AG09309 (cell line): Measurements from ENCODE around the gene EID3.

Experiments used
- DNase-seq: peaks from one replicate; pipeline ENCODE4 v3.0.0-alpha.2; 2010; ENCODE audit warnings: low read depth
- H3K4me3 ChIP-seq: 2 replicates; pipeline ENCODE4 v1.5.1; 2011; ENCODE audit warnings: mild to moderate bottlenecking, low read depth, low read length, moderate library complexity; ENCODE audit not compliant: control insufficient read depth
- TF ChIP-seq, protein P1 (sequence below): IDR thresholded peaks from 2 replicates; pipeline ENCODE4 v1.5.1; 2011; ENCODE audit warnings: mild to moderate bottlenecking, low read depth, low read length, inconsistent platforms; ENCODE audit not compliant: insufficient read depth, control insufficient read depth; ENCODE audit errors: missing control alignments

EID3 gene

DNA sequence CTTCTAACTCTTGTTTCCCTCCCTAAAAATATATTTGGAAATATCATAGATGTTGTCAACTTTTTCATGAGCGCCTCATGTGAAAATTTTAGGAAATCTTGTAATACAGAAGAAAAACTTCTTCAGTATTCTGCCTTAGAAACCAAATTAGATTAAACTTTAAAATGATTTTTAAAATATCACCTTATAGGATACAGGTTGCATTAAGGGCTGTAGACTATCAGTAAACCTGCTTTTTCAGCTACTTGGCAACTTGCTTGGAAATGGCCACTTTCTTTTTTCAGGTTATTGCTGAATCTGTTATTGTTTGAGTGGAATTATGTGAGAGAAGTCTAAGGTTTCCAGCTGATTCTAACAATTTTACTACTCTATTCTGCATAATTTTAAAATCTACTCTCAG, 9.1 kb downstream of the EID3 start:
- TF ChIP-seq, protein P1, sequence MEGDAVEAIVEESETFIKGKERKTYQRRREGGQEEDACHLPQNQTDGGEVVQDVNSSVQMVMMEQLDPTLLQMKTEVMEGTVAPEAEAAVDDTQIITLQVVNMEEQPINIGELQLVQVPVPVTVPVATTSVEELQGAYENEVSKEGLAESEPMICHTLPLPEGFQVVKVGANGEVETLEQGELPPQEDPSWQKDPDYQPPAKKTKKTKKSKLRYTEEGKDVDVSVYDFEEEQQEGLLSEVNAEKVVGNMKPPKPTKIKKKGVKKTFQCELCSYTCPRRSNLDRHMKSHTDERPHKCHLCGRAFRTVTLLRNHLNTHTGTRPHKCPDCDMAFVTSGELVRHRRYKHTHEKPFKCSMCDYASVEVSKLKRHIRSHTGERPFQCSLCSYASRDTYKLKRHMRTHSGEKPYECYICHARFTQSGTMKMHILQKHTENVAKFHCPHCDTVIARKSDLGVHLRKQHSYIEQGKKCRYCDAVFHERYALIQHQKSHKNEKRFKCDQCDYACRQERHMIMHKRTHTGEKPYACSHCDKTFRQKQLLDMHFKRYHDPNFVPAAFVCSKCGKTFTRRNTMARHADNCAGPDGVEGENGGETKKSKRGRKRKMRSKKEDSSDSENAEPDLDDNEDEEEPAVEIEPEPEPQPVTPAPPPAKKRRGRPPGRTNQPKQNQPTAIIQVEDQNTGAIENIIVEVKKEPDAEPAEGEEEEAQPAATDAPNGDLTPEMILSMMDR = no peak
- no peak overlapping the region for H3K4me3 ChIP-seq
- DNase-seq = no peak

DNA sequence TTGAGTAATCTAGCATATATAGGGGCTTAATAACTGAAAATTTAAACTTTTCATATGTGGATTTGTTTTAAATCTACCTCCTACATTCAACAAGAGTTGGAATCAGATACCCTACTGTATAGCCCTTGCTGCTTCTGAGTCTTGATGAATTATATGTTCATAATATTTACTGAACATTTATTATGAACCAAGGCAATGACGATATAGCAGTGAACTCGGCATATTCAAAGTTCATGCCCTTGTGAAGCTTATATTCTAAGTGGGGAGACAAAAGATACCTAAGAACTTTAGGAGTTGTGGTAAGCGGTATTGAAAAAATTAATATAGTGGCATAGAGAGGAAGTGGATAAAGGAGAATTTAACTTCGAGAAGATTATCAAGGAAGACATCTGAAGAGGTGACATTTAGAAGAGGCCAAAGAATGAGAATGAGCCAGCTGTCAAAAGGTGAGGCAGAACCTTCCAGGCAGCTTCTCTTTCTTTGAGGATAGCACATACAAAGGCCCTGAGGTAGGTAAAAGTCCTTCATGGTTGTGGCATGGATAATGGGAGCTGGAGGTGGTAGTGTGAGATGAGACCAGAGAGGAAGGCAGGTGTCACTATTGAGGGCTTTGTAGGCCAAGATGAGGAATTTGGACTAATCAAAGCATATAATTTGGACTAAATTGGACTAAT, 10.2 kb downstream of the EID3 start:
- no peak for DNase-seq
- TF ChIP-seq, protein P1 = no peak
- no peak overlapping the region for H3K4me3 ChIP-seq

DNA sequence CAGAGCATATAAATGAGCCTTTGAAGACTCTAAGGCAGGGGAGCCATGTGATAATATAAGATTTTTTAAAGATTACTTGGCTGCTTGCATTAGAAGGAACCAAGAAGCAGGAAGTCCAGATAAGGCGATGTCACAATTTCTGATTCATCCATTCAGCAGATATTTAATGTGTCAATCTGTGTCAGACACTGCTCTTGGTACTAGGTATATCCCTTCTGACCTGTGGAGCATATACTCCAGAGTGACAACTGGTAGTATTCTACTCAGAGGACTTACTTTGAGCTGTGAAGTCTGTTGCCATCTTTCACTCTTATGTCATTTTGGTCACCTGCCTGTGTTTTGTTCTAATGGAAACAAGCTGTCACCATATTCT, 10.7 kb downstream of the EID3 start:
- TF ChIP-seq, protein P1 = no peak
- H3K4me3 ChIP-seq = no peak overlapping the region
- DNase-seq = no peak

DNA sequence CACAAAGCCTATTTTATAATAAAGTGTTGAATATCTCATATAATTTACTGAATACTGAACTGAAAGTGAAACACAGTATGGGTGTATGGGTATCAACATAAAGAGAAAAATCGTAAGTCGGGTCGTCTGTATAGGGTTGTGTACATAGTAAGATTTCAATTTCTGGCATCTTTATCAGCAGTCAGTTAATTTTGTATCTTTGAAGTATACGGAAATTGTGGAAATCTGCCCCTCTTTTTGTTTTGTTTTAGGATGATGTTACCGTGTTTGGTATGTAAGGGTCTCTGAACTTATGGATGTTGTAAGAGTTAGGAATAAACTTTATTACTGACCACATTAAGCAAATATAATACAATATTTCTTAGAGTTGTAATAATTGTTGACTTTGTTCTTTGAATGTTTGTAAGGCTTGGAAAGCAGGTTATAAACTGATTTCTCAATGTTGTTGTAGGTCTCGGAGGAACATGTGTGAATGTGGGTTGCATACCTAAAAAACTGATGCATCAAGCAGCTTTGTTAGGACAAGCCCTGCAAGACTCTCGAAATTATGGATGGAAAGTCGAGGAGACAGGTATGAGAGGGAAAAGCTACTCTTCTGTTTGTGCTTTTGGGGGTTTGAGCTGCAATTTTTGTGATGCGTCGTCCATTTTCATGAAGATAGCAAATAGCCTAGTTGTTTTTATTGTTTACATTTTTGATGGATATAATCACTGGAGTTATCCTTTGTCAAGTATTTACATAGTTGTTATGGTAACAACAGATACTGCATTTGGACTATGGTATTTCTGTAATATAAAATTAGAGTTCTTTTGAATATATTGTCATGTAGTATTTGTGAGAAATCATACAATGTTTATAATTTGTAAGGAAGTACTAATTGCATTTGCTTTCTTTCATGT, 12.0 kb downstream of the EID3 start:
- no peak overlapping the region for H3K4me3 ChIP-seq
- TF ChIP-seq, protein P1 = no peak
- no peak for DNase-seq

DNA sequence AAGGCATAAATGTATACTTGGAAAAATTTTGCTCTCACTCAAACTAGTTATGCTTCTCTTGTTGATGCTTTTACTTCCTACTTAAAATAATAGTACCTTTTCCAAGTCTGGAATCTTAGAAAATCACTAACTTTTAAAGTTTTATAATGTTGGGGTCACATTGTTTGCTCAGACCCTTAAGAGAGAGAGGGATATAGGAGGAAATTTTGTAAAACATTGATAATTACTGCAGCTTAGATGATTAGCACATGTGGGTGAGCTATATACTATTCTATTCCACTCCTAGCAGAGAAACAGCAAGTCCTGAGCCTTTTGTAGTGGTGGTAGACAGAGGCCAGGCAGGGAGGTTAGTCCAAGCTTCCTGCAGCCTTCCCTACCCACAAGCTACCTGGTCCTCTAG, 13.4 kb downstream of the EID3 start:
- DNase-seq = no peak
- TF ChIP-seq, protein P1 = no peak
- no peak overlapping the region for H3K4me3 ChIP-seq

DNA sequence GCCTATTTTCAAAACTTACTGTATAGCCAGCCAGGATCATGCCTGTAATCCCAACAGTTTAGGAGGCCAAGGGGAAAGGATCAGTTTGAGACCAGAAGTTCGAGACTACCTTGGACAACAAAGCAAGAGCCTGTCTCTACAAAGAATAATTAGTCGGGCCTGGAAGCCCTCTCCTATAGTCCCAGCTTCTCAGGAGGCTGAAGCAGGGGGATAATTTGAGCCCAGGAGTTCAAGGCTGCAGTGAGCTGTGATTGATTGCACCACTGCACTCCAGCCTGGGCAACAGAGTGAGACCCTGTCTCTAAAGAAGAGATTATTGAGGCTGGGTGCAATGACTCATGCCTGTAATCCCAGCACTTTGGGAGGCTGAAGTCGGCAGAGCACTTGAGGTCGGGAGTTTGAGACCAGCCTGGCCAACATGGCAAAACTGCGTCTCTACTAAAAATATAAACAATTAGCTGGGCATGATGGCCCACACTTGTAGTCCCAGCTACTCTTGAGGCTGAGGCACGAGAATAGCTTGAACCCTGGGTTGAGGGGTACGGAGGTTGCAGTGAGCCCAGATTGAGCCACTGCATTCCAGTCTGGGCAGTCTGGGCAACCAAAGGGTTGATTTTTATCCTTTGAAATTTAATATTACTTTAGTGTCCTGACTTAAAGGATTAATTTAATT, 14.1 kb downstream of the EID3 start:
- TF ChIP-seq, protein P1 = no peak
- H3K4me3 ChIP-seq = no peak overlapping the region
- no peak for DNase-seq
